GM12878 (cell line): ENCODE measurements around the gene EEF1G. TPM values are rescaled to one million over a fixed set of nuclear protein-coding genes. Genes with fewer than 3 reads are reported as not detected.

Experiments
- ATAC-seq: fragments of 200-7000 bp; cut with Tn5 transposase; 3 replicates; pipeline ENCODE4 v1.9.1; 2020; ENCODE audit warnings: mild to moderate bottlenecking, moderate library complexity
- BruUV-seq: library from RNA; stranded (reverse); fragments of 400-500 nt; replicated peaks from 2 replicates; lab custom pipeline; 2021; lab: Mats Ljungman, UMichigan
- CTCF ChIA-PET: fragments of 300-600 bp; sonication (Branson Sonifier 250); formaldehyde crosslinking; extraction: SDS; loops from one replicate; lab custom pipeline; 2021; ENCODE audit warnings: inconsistent platforms; lab: Yijun Ruan, JAX
- POLR2A ChIA-PET: fragments of 350-600 bp; formaldehyde crosslinking; extraction: SDS; loops from one replicate; lab custom pipeline; 2021; ENCODE audit warnings: inconsistent platforms; lab: Charles Lee
- RAD21 ChIA-PET: fragments of 300-600 bp; sonication (Branson Sonifier 250); formaldehyde crosslinking; loops from one replicate; lab custom pipeline; 2023; ENCODE audit warnings: antibody characterized with exemption; ENCODE audit not compliant: unreplicated experiment; lab: Charles Lee
- SMC1A ChIA-PET: fragments of 300-600 bp; sonication (Branson Sonifier 250); formaldehyde crosslinking; loops from one replicate; lab custom pipeline; 2023; ENCODE audit not compliant: unreplicated experiment, uncharacterized antibody; lab: Charles Lee
- DNase-seq: peaks from one replicate; pipeline ENCODE4 v3.0.0-alpha.2; 2011; ENCODE audit warnings: low read depth, low spot score
- FAIRE-seq: peaks from 3 replicates; lab custom pipeline; 2011; peaks lifted over from hg19 to GRCh38; lab: Jason Lieb, UNC
- H2AFZ ChIP-seq: 2 replicates; pipeline ENCODE4 v1.6.0; 2011; ENCODE audit warnings: low read depth, low read length, control low read depth; ENCODE audit not compliant: control insufficient read depth
- H3K27ac ChIP-seq: 2 replicates; pipeline ENCODE4 v1.5.1; 2011; ENCODE audit warnings: control low read depth; ENCODE audit not compliant: control insufficient read depth, insufficient read depth
- H3K27me3 ChIP-seq, 2 experiments: replicated peaks in 1 of 2; 2 replicates each; pipeline versions ENCODE4 v1.6.0 to v1.6.1; 2011; ENCODE audit warnings: low read length in 1 of 2; ENCODE audit not compliant: control insufficient read depth in 2 of 2, insufficient read depth in 2 of 2
- H3K36me3 ChIP-seq, 2 experiments: 2 replicates each; pipeline ENCODE4 v1.5.1; 2011; ENCODE audit warnings: low read length in 1 of 2; ENCODE audit not compliant: control insufficient read depth in 2 of 2, insufficient read depth in 2 of 2
- H3K4me1 ChIP-seq: 2 replicates; pipeline ENCODE4 v1.6.1; 2011; ENCODE audit warnings: mild to moderate bottlenecking, low read length, moderate library complexity, mixed read lengths; ENCODE audit not compliant: control insufficient read depth, insufficient read depth
- H3K4me2 ChIP-seq: 2 replicates; pipeline ENCODE4 v1.6.0; 2011; ENCODE audit warnings: control low read depth; ENCODE audit not compliant: control insufficient read depth, insufficient read depth
- H3K4me3 ChIP-seq: fragments of 200-600 bp; sonication (generic); 2 replicates; pipeline ENCODE4 v1.5.1; 2016
- H3K79me2 ChIP-seq: 2 replicates; pipeline ENCODE4 v1.6.0; 2011; ENCODE audit warnings: low read length; ENCODE audit not compliant: control insufficient read depth, insufficient read depth
- H3K9ac ChIP-seq: 2 replicates; pipeline ENCODE4 v1.8.0; 2011; ENCODE audit warnings: low read length, control low read depth, mixed read lengths; ENCODE audit not compliant: control insufficient read depth, insufficient read depth
- H3K9me3 ChIP-seq: replicated peaks from 3 replicates; pipeline ENCODE4 v1.5.1; 2011; ENCODE audit warnings: mild to moderate bottlenecking, low read length; ENCODE audit not compliant: control insufficient read depth, insufficient read depth
- H4K20me1 ChIP-seq: 2 replicates; pipeline ENCODE4 v1.6.0; 2011; ENCODE audit not compliant: control insufficient read depth, insufficient read depth
- BACH1 ChIP-seq: fragments of 450-650 bp; IDR thresholded peaks from 2 replicates; pipeline ENCODE4 v1.6.1; 2017; ENCODE audit warnings: mild to moderate bottlenecking, borderline replicate concordance
- BCL11A ChIP-seq: IDR thresholded peaks from 2 replicates; pipeline ENCODE4 v1.6.1; 2011; ENCODE audit warnings: low read depth, low read length
- BHLHE40 ChIP-seq, 2 experiments: fragments of 450-650 bp in 1 of 2; IDR thresholded peaks; 2 replicates each; pipeline ENCODE4 v1.6.1; 2011 to 2017; ENCODE audit warnings: low read depth in 2 of 2, borderline replicate concordance in 1 of 2, improper control_type of control experiment in 1 of 2, low read length in 1 of 2, mild to moderate bottlenecking in 1 of 2
- CBFB ChIP-seq: IDR thresholded peaks from 2 replicates; pipeline ENCODE4 v1.6.1; 2016; ENCODE audit warnings: antibody characterized with exemption, low read depth
- CEBPB ChIP-seq, 2 experiments: fragments of 150-350 bp in 1 of 2; IDR thresholded peaks; 2 replicates each; pipeline ENCODE4 v1.6.1; 2012 to 2014; ENCODE audit warnings: low read depth in 2 of 2, low read length in 2 of 2, borderline replicate concordance in 1 of 2, inconsistent platforms in 1 of 2
- ELK1 ChIP-seq: IDR thresholded peaks from 2 replicates; pipeline ENCODE4 v1.6.1; 2012; ENCODE audit warnings: low read depth, low read length, improper control_type of control experiment
- ETV6 ChIP-seq, 2 experiments: fragments of 450-650 bp in 1 of 2; IDR thresholded peaks in 1 of 2; conservative IDR thresholded peaks in 1 of 2; 2 replicates each; pipeline ENCODE4 v1.6.1; 2014; ENCODE audit warnings: antibody characterized with exemption in 1 of 2, borderline replicate concordance in 1 of 2, low read depth in 1 of 2, mild to moderate bottlenecking in 1 of 2, moderate library complexity in 1 of 2
- FOS ChIP-seq: IDR thresholded peaks from 3 replicates; pipeline ENCODE4 v1.6.1; 2011; ENCODE audit warnings: borderline replicate concordance; ENCODE audit not compliant: insufficient read length; ENCODE audit errors: extremely low read depth
- GATAD2B ChIP-seq: fragments of 450-650 bp; conservative IDR thresholded peaks from 2 replicates; pipeline ENCODE4 v1.6.1; 2017; ENCODE audit warnings: low read depth, mild to moderate bottlenecking, moderate library complexity
- HCFC1 ChIP-seq: fragments of 150-350 bp; IDR thresholded peaks from 2 replicates; pipeline ENCODE4 v1.6.1; 2014; ENCODE audit warnings: low read length
- IKZF1 ChIP-seq: fragments of 450-650 bp; conservative IDR thresholded peaks from 2 replicates; pipeline ENCODE4 v1.6.1; 2017; ENCODE audit warnings: antibody characterized with exemption, mild to moderate bottlenecking
- MLLT1 ChIP-seq: fragments of 450-650 bp; IDR thresholded peaks from 2 replicates; pipeline ENCODE4 v1.6.1; 2016; ENCODE audit warnings: mild to moderate bottlenecking
- NFXL1 ChIP-seq: fragments of 450-650 bp; IDR thresholded peaks from 2 replicates; pipeline ENCODE4 v1.6.1; 2017; ENCODE audit warnings: antibody characterized with exemption, mild to moderate bottlenecking, borderline replicate concordance
- NKRF ChIP-seq: fragments of 450-650 bp; conservative IDR thresholded peaks from 2 replicates; pipeline ENCODE4 v1.6.1; 2017; ENCODE audit warnings: mild to moderate bottlenecking, moderate library complexity
- POLR2A ChIP-seq: IDR thresholded peaks from 2 replicates; pipeline ENCODE4 v1.6.1; 2011; ENCODE audit warnings: low read depth, mild to moderate bottlenecking, low read length
- RB1 ChIP-seq: fragments of 450-650 bp; formaldehyde crosslinking; IDR thresholded peaks from 2 replicates; pipeline ENCODE4 v1.6.1; 2017; ENCODE audit warnings: mild to moderate bottlenecking, borderline replicate concordance
- SUZ12 ChIP-seq: fragments of 200-600 bp; sonication (generic); IDR thresholded peaks from one replicate; pipeline ENCODE4 v1.6.1; 2018; ENCODE audit warnings: antibody characterized with exemption, mild to moderate bottlenecking; ENCODE audit not compliant: unreplicated experiment
- WRNIP1 ChIP-seq: IDR thresholded peaks from 2 replicates; pipeline ENCODE4 v1.6.1; 2011; ENCODE audit warnings: low read depth, low read length, improper control_type of control experiment, borderline replicate concordance
- ZBED1 ChIP-seq: IDR thresholded peaks from 2 replicates; pipeline ENCODE4 v1.6.1; 2016; ENCODE audit warnings: borderline replicate concordance
- WGBS: methylation state at CpG from one replicate; pipeline ENCODE4 v1.1.6; 2016; ENCODE audit warnings: low lambda C conversion rate; ENCODE audit not compliant: insufficient replicate concordance, insufficient coverage; ENCODE audit errors: missing lambda C conversion rate; 5-methylcytosine and 5-hydroxymethylcytosine counted together
- in situ Hi-C: fragments of 300-500 bp; cut with MboI; formaldehyde crosslinking; loops from 9 replicates; pipeline ENCODE4 v1.14.3; 2018; ENCODE audit warnings: mixed read lengths
- intact Hi-C: fragments of 100-400 bp; cut with micrococcal nuclease; formaldehyde crosslinking; loops from one replicate; pipeline ENCODE4 v1.14.2; 2022; ENCODE audit not compliant: unreplicated experiment
- polyA plus RNA-seq, 11 experiments: library from polyadenylated mRNA; depleted of rRNA in 4 of 11; unstranded in 6 of 11; stranded (reverse) in 5 of 11; fragments of >200 nt; fragmentation: Nextera tagmentation in 4 of 11; fragmentation: Illumina TruSeq in 1 of 11; extraction: Ambion mirVana in 4 of 11; extraction: Trizol in 1 of 11; gene quantifications; 1 replicate in 1 of 11; 2 replicates in 10 of 11; pipeline versions ENCODE4 v1.2.1 to v1.2.3, GENCODE V29; 2011 to 2016; ENCODE audit warnings: inconsistent platforms in 2 of 11, missing spikeins in 2 of 11, low read depth in 1 of 11
- total RNA-seq, 4 experiments: library from RNA; depleted of rRNA in 3 of 4; stranded (reverse); fragments of >200 nt in 3 of 4; fragmentation: Illumina TruSeq in 1 of 4; extraction: Trizol in 1 of 4; gene quantifications; 2 replicates each; pipeline versions ENCODE4 v1.2.1 to v1.2.3, GENCODE V29; 2013 to 2021

EEF1G gene
- total and polyA plus RNA-seq, 10 of the 15 experiments (the other 5 are each of a cell fraction or from before 2014, with no cell fraction given) = 850 to 2,739 (median 2,277) TPM

GRCh38 chr11:62546244-62546928 lies 27.3 kb downstream of the EEF1G start, which contains the start of gene AHNAK:
Gene AHNAK, minus strand, starts transcription at chr11:62546806. Its CDS starts 10,708 bp downstream, at chr11:62536098.
- Histone ChIP-seq H3K79me2 (peaks cover 43% of the 10 kb centered on the region), H3K36me3 (no peaks in the 10 kb centered on the region), H3K4me1 (peaks cover 57% of the 10 kb centered on the region), H3K27ac (0 out of 2 replicates have a peak within 1 kb of the TSS, but pooled peaks have one; percentile 65), H3K9me3 (no peaks in the 10 kb centered on the region), H3K4me3 (peak within 1 kb of the TSS; percentile 84), H3K27me3 (no peaks in the 10 kb centered on the region; a peak in 2 of 4 replicates), H2AFZ (peak within 1 kb of the TSS; percentile 15; the same call in 1 of the 2 replicates), H4K20me1 (no peaks in the 10 kb centered on the region; the same call in 1 of the 2 replicates), H3K9ac (peak within 1 kb of the TSS; percentile 42), H3K4me2 (peak within 1 kb of the TSS; percentile 97)
- CTCF ChIA-PET = interaction anchor here (0.7 to 1.3 kb wide), 2 partner anchors 11 to 24 kb away, joined by 3 to 8 read pairs; no protein-coding TSS in a partner anchor
- in situ Hi-C loops (no loop called here), intact Hi-C loops (no loop called here)
- WGBS = 2% methylated on average over 43 of the region's 69 CpGs
- POLR2A ChIA-PET = interaction anchor here (10.3 kb wide), 1 partner anchor 10 kb away, joined by 188 read pairs; no protein-coding TSS in a partner anchor
- no peak for DNase-seq
- no peak for FAIRE-seq
- BruUV-seq = no TSS peak
- RAD21 ChIA-PET = interaction anchor here (0.8 to 9.1 kb wide), 5 partner anchors 10 to 121 kb away, joined by 3 to 313 read pairs (median 4); partner anchors contain the start of gene EEF1G
- SMC1A ChIA-PET = interaction anchor here (1.5 kb wide), 1 partner anchor 11 kb away, joined by 5 read pairs; no protein-coding TSS in a partner anchor
- peak; percentile 65 for ATAC-seq
- peak; percentile 78 for TF ChIP-seq POLR2A
- TF ChIP-seq CEBPB (IDR thresholded peaks at IDR 0.05; ENCODE audit: borderline replicate concordance in 1 of 2, low read depth in 2 of 2, low read length in 2 of 2) = no peak
- TF ChIP-seq NKRF = peak; percentile 49; the same call in 1 of the 2 replicates
- TF ChIP-seq SUZ12 = peak; percentile 8
- TF ChIP-seq ZBED1 = no peak
- TF ChIP-seq ETV6 (conservative IDR thresholded peaks at IDR 0.05 in 1 of 2, IDR thresholded peaks at IDR 0.05 in 1 of 2; ENCODE audit: borderline replicate concordance in 1 of 2, low read depth in 1 of 2) = no peak
- TF ChIP-seq CBFB = no peak
- peak in 1 of 2 experiments; percentile 48; a peak in 2 of 4 replicates for TF ChIP-seq BHLHE40 (IDR thresholded peaks at IDR 0.05; ENCODE audit: borderline replicate concordance in 1 of 2, low read depth in 2 of 2, low read length in 1 of 2)
- no peak for TF ChIP-seq FOS
- TF ChIP-seq BACH1 = peak; percentile 55; the same call in 1 of the 2 replicates
- TF ChIP-seq BCL11A = no peak
- peak; percentile 34 for TF ChIP-seq IKZF1
- TF ChIP-seq WRNIP1 = no peak
- TF ChIP-seq RB1 = 0 out of 2 replicates have a peak, but pooled peaks have one; percentile 38
- TF ChIP-seq ELK1 = no peak
- TF ChIP-seq HCFC1 = no peak; the same call in 1 of the 2 replicates
- peak; percentile 62 for TF ChIP-seq GATAD2B
- 0 out of 2 replicates have a peak, but pooled peaks have one; percentile 15 for TF ChIP-seq MLLT1
- TF ChIP-seq NFXL1 = no peak
